Measurements from ENCODE around the gene ASIP. TPM values are rescaled to one million over a fixed set of nuclear protein-coding genes. Genes with fewer than 3 reads are reported as not detected.
"Not testable (repeated sequence)": the region's sequence is repeated elsewhere in the genome, so short reads cannot be mapped to it uniquely, and the experiment has no call there.

ASIP gene
- total RNA-seq, 1 donor from 2014 or later = not detected

GRCh38 chr20:34294563-34294962, 53.3 kb downstream of the ASIP start:
- Histone ChIP-seq H3F3A (ENCODE audit: low read depth) (peaks cover 2% of the 10 kb centered on the region), H3K4me1 (no peaks in the 10 kb centered on the region), H4K20me1 (ENCODE audit: low read depth) (peaks cover 31% of the 10 kb centered on the region), H3K4me3 (no peak overlapping the region), H3K36me3 (no peaks in the 10 kb centered on the region), H3K4me2 (no peak overlapping the region), H2AFZ (replicated peaks) (no peak overlapping the region), H3K79me2 (ENCODE audit: low read depth) (peaks cover 49% of the 10 kb centered on the region), H3K27ac (no peak overlapping the region), H3K9me3 (ENCODE audit: low read depth) (no peaks in the 10 kb centered on the region), H3K9ac (no peak overlapping the region), H3K27me3 (no peaks in the 10 kb centered on the region)
- H3K4me1 Mint-ChIP-seq = no peaks in the 10 kb centered on the region
- H3K27ac Mint-ChIP-seq = no peak overlapping the region
- DNase-seq (ENCODE audit: low spot score) = no peak
- H3K4me3 Mint-ChIP-seq = no peak overlapping the region
- peaks cover 2% of the 10 kb centered on the region for H3K27me3 Mint-ChIP-seq (ENCODE audit: insufficient read depth, low read depth)
- no peak for TF ChIP-seq CTCF (IDR thresholded peaks at IDR 0.05)
- TF ChIP-seq EZH2phosphoT487 (IDR thresholded peaks at IDR 0.05) = no peak
- TF ChIP-seq EZH2 (IDR thresholded peaks at IDR 0.05) = no peak
- peaks cover 38% of the 10 kb centered on the region for H3K36me3 Mint-ChIP-seq
- H3K9me3 Mint-ChIP-seq = no peaks in the 10 kb centered on the region

GRCh38 chr20:34295284-34295683, 54.1 kb downstream of the ASIP start:
- Mint-ChIP-seq H3K27me3 (ENCODE audit: insufficient read depth, low read depth) (peaks cover 2% of the 10 kb centered on the region), H3K36me3 (peaks cover 32% of the 10 kb centered on the region), H3K4me1 (no peaks in the 10 kb centered on the region), H3K27ac (no peak overlapping the region), H3K4me3 (no peak overlapping the region), H3K9me3 (no peaks in the 10 kb centered on the region)
- H3F3A ChIP-seq (ENCODE audit: low read depth) = peaks cover 2% of the 10 kb centered on the region
- H3K4me3 ChIP-seq = no peak overlapping the region
- no peak overlapping the region for H3K4me2 ChIP-seq
- no peak overlapping the region for H3K27ac ChIP-seq
- H3K9ac ChIP-seq = no peak overlapping the region
- peaks cover 56% of the 10 kb centered on the region for H3K79me2 ChIP-seq (ENCODE audit: low read depth)
- H2AFZ ChIP-seq (replicated peaks) = no peak overlapping the region
- no peaks in the 10 kb centered on the region for H3K27me3 ChIP-seq
- DNase-seq (ENCODE audit: low spot score) = no peak
- no peaks in the 10 kb centered on the region for H3K36me3 ChIP-seq
- peaks cover 31% of the 10 kb centered on the region for H4K20me1 ChIP-seq (ENCODE audit: low read depth)
- no peaks in the 10 kb centered on the region for H3K4me1 ChIP-seq
- TF ChIP-seq EZH2phosphoT487 (IDR thresholded peaks at IDR 0.05) (no peak), EZH2 (IDR thresholded peaks at IDR 0.05) (no peak)
- no peaks in the 10 kb centered on the region for H3K9me3 ChIP-seq (ENCODE audit: low read depth)

- Histone ChIP-seq H3F3A (ENCODE audit: low read depth) (peaks cover 2% of the 10 kb centered on the region), H3K27me3 (no peaks in the 10 kb centered on the region), H3K4me2 (no peak overlapping the region), H3K4me3 (no peak overlapping the region), H3K27ac (no peak overlapping the region), H3K36me3 (no peaks in the 10 kb centered on the region), H4K20me1 (ENCODE audit: low read depth) (peaks cover 31% of the 10 kb centered on the region), H3K79me2 (ENCODE audit: low read depth) (peaks cover 68% of the 10 kb centered on the region), H3K4me1 (peaks cover 6% of the 10 kb centered on the region), H3K9me3 (ENCODE audit: low read depth) (no peaks in the 10 kb centered on the region), H3K9ac (peak overlapping the region; percentile 16), H2AFZ (replicated peaks) (no peak overlapping the region)
- no peak overlapping the region for H3K27ac Mint-ChIP-seq
- TF ChIP-seq EZH2phosphoT487 (IDR thresholded peaks at IDR 0.05) = no peak
- no peak for TF ChIP-seq CTCF (IDR thresholded peaks at IDR 0.05)
- no peak for TF ChIP-seq EZH2 (IDR thresholded peaks at IDR 0.05)
- H3K9me3 Mint-ChIP-seq = no peaks in the 10 kb centered on the region
- no peak for DNase-seq (ENCODE audit: low spot score)
- peaks cover 2% of the 10 kb centered on the region for H3K27me3 Mint-ChIP-seq (ENCODE audit: insufficient read depth, low read depth)
- no peak overlapping the region for H3K4me3 Mint-ChIP-seq
- H3K36me3 Mint-ChIP-seq = peaks cover 26% of the 10 kb centered on the region
- peaks cover 4% of the 10 kb centered on the region for H3K4me1 Mint-ChIP-seq
Observed at GRCh38 chr20:34296468-34296867, 55.2 kb downstream of the ASIP start.

GRCh38 chr20:34298294-34298784, 57.1 kb downstream of the ASIP start:
- Histone ChIP-seq H3K79me2 (ENCODE audit: low read depth) (peaks cover 81% of the 10 kb centered on the region), H4K20me1 (ENCODE audit: low read depth) (peaks cover 27% of the 10 kb centered on the region)
- not testable (repeated sequence) for H3K4me1 ChIP-seq; H3K9me3 ChIP-seq (ENCODE audit: low read depth); H3K4me3 ChIP-seq; H3K9me3 Mint-ChIP-seq; H3K4me3 Mint-ChIP-seq; H3K4me2 ChIP-seq; H3K27me3 ChIP-seq; DNase-seq (ENCODE audit: low spot score); H3F3A ChIP-seq (ENCODE audit: low read depth); H3K36me3 ChIP-seq; H3K27ac ChIP-seq; H3K9ac ChIP-seq; H2AFZ ChIP-seq (replicated peaks); H3K27me3 Mint-ChIP-seq (ENCODE audit: insufficient read depth, low read depth); H3K27ac Mint-ChIP-seq
- peak; percentile 44 for TF ChIP-seq CTCF (IDR thresholded peaks at IDR 0.05)
- peaks cover 14% of the 10 kb centered on the region for H3K4me1 Mint-ChIP-seq
- H3K36me3 Mint-ChIP-seq = peaks cover 19% of the 10 kb centered on the region

Measured in neural progenitor cell (in vitro differentiated cells).